Hepatocyte (in vitro differentiated cells): ENCODE data around the gene SAMD14.

Experiments
- CTCF ChIP-seq: fragments of 200-600 bp; sonication (generic); IDR thresholded peaks from 2 replicates; pipeline ENCODE4 v1.5.1; 2016; ENCODE audit warnings: antibody characterized with exemption, mild to moderate bottlenecking; ENCODE audit not compliant: poor library complexity
- EZH2 ChIP-seq: fragments of 200-600 bp; sonication (generic); IDR thresholded peaks from 2 replicates; pipeline ENCODE4 v1.6.1; 2016; ENCODE audit warnings: antibody characterized with exemption, mild to moderate bottlenecking, borderline replicate concordance

- TF ChIP-seq CTCF = no peak
- no peak for TF ChIP-seq EZH2
Measured at GRCh38 chr17:50120475-50121253, 9.3 kb downstream of the SAMD14 start.
